ENCODE data around the gene TMEM119. TPM values are rescaled to one million over a fixed set of nuclear protein-coding genes. Genes with fewer than 3 reads are reported as not detected.

The TMEM119 gene
- total and polyA plus RNA-seq, 9 of the 15 experiments (the other 6 are each of a cell fraction or from before 2014, with no cell fraction given), result 0.18 TPM; not detected in 8

- TF ChIP-seq KDM4B (IDR thresholded peaks at IDR 0.05; ENCODE audit: borderline replicate concordance in 2 of 2, low read depth in 1 of 2) (no peak), ILF3 (IDR thresholded peaks at IDR 0.05; ENCODE audit: borderline replicate concordance) (no peak), ZNF444 (CRISPR knock-in tag; IDR thresholded peaks at IDR 0.05) (no peak), GTF2F1 (IDR thresholded peaks at IDR 0.05; ENCODE audit: low read depth, low read length) (no peak), ZNF561 (CRISPR knock-in tag; conservative IDR thresholded peaks at IDR 0.05) (no peak), MEF2D (tag; conservative IDR thresholded peaks at IDR 0.05; ENCODE audit: low read depth) (no peak), ZBTB43 (CRISPR knock-in tag; IDR thresholded peaks at IDR 0.05) (no peak)
Observed at GRCh38 chr12:108606492-108606891, 8.6 kb upstream of the TMEM119 start (continued).

- Histone ChIP-seq H3K9me1 (ENCODE audit: control insufficient read depth, insufficient read depth, low read length) (no peaks in the 10 kb centered on the region), H3K9me3 (replicated peaks; ENCODE audit: control insufficient read depth, insufficient read depth, low read depth, low read length) (no peaks in the 10 kb centered on the region), H3K4me2 (ENCODE audit: insufficient read depth, low read length) (no peak overlapping the region), H3K4me3 (no peak overlapping the region), H3K27ac (ENCODE audit: extremely low read depth, low read depth, low read length) (no peak overlapping the region), H3K4me1 (replicated peaks in 1 of 2; ENCODE audit: control insufficient read depth in 2 of 2, insufficient read depth in 2 of 2, low read length in 2 of 2) (peaks cover 9 to 16% of the 10 kb centered on the region in 2 experiments), H4K20me1 (replicated peaks; ENCODE audit: control insufficient read depth, insufficient read depth, low read length) (no peaks in the 10 kb centered on the region), H2AFZ (ENCODE audit: low read depth, low read length) (no peak overlapping the region), H3K36me3 (ENCODE audit: control insufficient read depth, insufficient read depth, low read length) (no peaks in the 10 kb centered on the region), H3K9ac (ENCODE audit: insufficient read depth in 1 of 2, low read depth in 2 of 2, low read length in 2 of 2) (no peak overlapping the region), H3K27me3 (ENCODE audit: control insufficient read depth in 2 of 2, insufficient read depth in 2 of 2, low read length in 2 of 2) (no peaks in the 10 kb centered on the region), H3K79me2 (ENCODE audit: control insufficient read depth, insufficient read depth, low read length) (no peaks in the 10 kb centered on the region)
- 40% methylated on average over 3 of the region's 4 CpGs for WGBS (ENCODE audit: insufficient coverage, low coverage, missing lambda C conversion rate)
- intact Hi-C loops (cut with micrococcal nuclease), result no loop called here
- DNase-seq (ENCODE audit: extremely low read depth in 1 of 4, low spot score in 3 of 4) (no peak), FAIRE-seq (no peak), ATAC-seq (no peak)
- ChIA-PET POLR2A (no interaction called here), CTCF (ENCODE audit: low intra/inter-chr PET ratio) (no interaction called here)
- BruUV-seq (replicated peaks), result no TSS peak
- in situ Hi-C loops (cut with MboI), result no loop called here
- peak; percentile 48; the same call in 1 of the 2 replicates for TF ChIP-seq SMARCA5 (IDR thresholded peaks at IDR 0.05)
- no peak for TF ChIP-seq KAT2B (IDR thresholded peaks at IDR 0.05; ENCODE audit: low read depth, low read length)
- no peak for TF ChIP-seq CTBP1 (IDR thresholded peaks at IDR 0.05; ENCODE audit: borderline replicate concordance)
- TF ChIP-seq USF1 (CRISPR knock-in tag; IDR thresholded peaks at IDR 0.05), result 0 out of 2 replicates have a peak, but pooled peaks have one; percentile 6
Observed at GRCh38 chr12:108605690-108606406, 8.0 kb upstream of the TMEM119 start.
